ENCODE results near the gene VPS37D. TPM values are rescaled to one million over a fixed set of nuclear protein-coding genes. Genes with fewer than 3 reads are reported as not detected.
"Not testable (repeated sequence)": the region's sequence is repeated elsewhere in the genome, so short reads cannot be mapped to it uniquely, and the experiment has no call there.

VPS37D gene
- 1 to 10 TPM; 1.2 to 2.0 TPM for total RNA-seq
- long read RNA-seq, donor 1, partial matches to known transcripts, result 0 of 4 reads
- long read RNA-seq, donor 1, other reads (novel, unspliced or antisense), result 1 of 4 reads
- long read RNA-seq, donor 2, result 0 reads

- peak; percentile 97 for DNase-seq (ENCODE audit: low spot score)
- intact Hi-C loops (cut with DNase I), result loop anchor here (2.0 to 5.0 kb wide), 2 partner anchors 59 to 60 kb away; no protein-coding TSS in a partner anchor
Observed at GRCh38 chr7:73667344-73668102, at the start of gene VPS37D. VPS37D (plus strand) TSS chr7:73667831; CDS start chr7:73667959, 128 bp downstream.

- intact Hi-C loops (cut with DNase I), result no loop called here
- no peak for DNase-seq (ENCODE audit: low spot score)
Observed at GRCh38 chr7:73618538-73618937, 49.1 kb upstream of the VPS37D start.

- intact Hi-C loops (cut with DNase I); DNase-seq (ENCODE audit: low spot score): not testable (repeated sequence)
Observed at GRCh38 chr7:73619394-73619793, 48.2 kb upstream of the VPS37D start.

- DNase-seq (ENCODE audit: low spot score), result no peak
- intact Hi-C loops (cut with DNase I), result no loop called here
Observed at GRCh38 chr7:73621168-73622063, 46.2 kb upstream of the VPS37D start.

- intact Hi-C loops (cut with DNase I), result no loop called here
- DNase-seq (ENCODE audit: low spot score), result no peak
Observed at GRCh38 chr7:73622527-73622908, 45.1 kb upstream of the VPS37D start.

- peak; percentile 88 for DNase-seq (ENCODE audit: low spot score)
- intact Hi-C loops (cut with DNase I), result no loop called here
Observed at GRCh38 chr7:73622909-73623797, 44.5 kb upstream of the VPS37D start.

- peak; percentile 89 for DNase-seq (ENCODE audit: low spot score)
- intact Hi-C loops (cut with DNase I), result no loop called here
Observed at GRCh38 chr7:73623798-73624668, 43.6 kb upstream of the VPS37D start, which contains the start of gene MLXIPL. MLXIPL (minus strand) TSS chr7:73624522; CDS start chr7:73624492, 30 bp downstream.

- DNase-seq (ENCODE audit: low spot score), result no peak
- intact Hi-C loops (cut with DNase I), result no loop called here
Observed at GRCh38 chr7:73624669-73625001, 43.0 kb upstream of the VPS37D start.

GRCh38 chr7:73625276-73625675 is 42.4 kb upstream of the VPS37D start:
- intact Hi-C loops (cut with DNase I), result no loop called here
- DNase-seq (ENCODE audit: low spot score), result no peak

GRCh38 chr7:73626814-73627213 is 40.8 kb upstream of the VPS37D start:
- no peak for DNase-seq (ENCODE audit: low spot score)
- intact Hi-C loops (cut with DNase I), result no loop called here

- no peak for DNase-seq (ENCODE audit: low spot score)
- intact Hi-C loops (cut with DNase I), result no loop called here
Observed at GRCh38 chr7:73628504-73628903, 39.1 kb upstream of the VPS37D start.

- intact Hi-C loops (cut with DNase I), result no loop called here
- no peak for DNase-seq (ENCODE audit: low spot score)
Observed at GRCh38 chr7:73631558-73631957, 36.1 kb upstream of the VPS37D start.

GRCh38 chr7:73633323-73633722 is 34.3 kb upstream of the VPS37D start:
- intact Hi-C loops (cut with DNase I), result no loop called here
- DNase-seq (ENCODE audit: low spot score), result no peak

- intact Hi-C loops (cut with DNase I), result no loop called here
- DNase-seq (ENCODE audit: low spot score), result no peak
Observed at GRCh38 chr7:73633844-73634243, 33.8 kb upstream of the VPS37D start.

- intact Hi-C loops (cut with DNase I), result no loop called here
- DNase-seq (ENCODE audit: low spot score), result no peak
Observed at GRCh38 chr7:73635428-73636200, 32.0 kb upstream of the VPS37D start.

GRCh38 chr7:73638911-73639310 is 28.7 kb upstream of the VPS37D start:
- no peak for DNase-seq (ENCODE audit: low spot score)
- intact Hi-C loops (cut with DNase I), result no loop called here

- no peak for DNase-seq (ENCODE audit: low spot score)
- intact Hi-C loops (cut with DNase I), result no loop called here
Observed at GRCh38 chr7:73642834-73643233, 24.8 kb upstream of the VPS37D start.
